Activated T-cell treated with anti-CD3 and anti-CD28 coated beads, Interleukin-2, amount 50 U/mL, for 1 hour (primary cell): ENCODE results near the gene IL10RB.
"Not testable (repeated sequence)": the region's sequence is repeated elsewhere in the genome, so short reads cannot be mapped to it uniquely, and the experiment has no call there.

Experiments used
- DNase-seq: peaks from one replicate; pipeline ENCODE4 v3.0.0-alpha.2; 2020

Gene IL10RB

DNA sequence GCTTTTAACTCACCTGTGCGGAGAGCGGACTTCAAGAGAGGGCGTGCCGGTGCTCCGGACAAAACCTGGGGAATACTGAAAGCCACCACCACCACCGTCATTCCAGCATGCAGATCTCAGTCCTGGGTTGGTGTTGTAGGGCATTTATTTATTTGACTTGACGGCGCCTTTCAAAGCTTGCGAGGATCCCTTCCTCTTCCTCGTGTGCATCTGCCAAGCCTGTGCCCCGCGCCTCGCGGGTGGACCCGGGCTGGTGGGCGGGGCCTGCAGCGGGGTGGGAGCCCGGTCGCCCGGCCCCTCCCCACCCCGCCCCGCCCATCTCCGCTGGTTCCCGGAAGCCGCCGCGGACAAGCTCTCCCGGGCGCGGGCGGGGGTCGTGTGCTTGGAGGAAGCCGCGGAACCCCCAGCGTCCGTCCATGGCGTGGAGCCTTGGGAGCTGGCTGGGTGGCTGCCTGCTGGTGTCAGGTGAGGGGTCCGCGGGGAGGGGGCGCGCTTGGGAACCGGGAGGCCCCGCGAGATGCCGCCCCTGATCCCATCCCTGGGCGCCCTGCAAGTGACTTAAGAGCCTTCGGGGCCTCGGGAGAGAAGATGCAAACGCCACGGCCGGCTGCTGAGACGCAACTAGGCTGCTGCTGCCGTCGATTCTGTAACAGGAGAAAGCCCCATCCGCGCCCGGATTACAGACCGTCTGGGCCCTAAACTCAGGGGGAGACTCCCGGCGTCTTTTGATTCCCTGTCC, at the start of gene IL10RB:
TSS of gene IL10RB (plus strand) at position 318 of the 739 bp plus-strand sequence. CDS start at position 417, 99 bp downstream.
- peak; percentile 81 for DNase-seq

DNA sequence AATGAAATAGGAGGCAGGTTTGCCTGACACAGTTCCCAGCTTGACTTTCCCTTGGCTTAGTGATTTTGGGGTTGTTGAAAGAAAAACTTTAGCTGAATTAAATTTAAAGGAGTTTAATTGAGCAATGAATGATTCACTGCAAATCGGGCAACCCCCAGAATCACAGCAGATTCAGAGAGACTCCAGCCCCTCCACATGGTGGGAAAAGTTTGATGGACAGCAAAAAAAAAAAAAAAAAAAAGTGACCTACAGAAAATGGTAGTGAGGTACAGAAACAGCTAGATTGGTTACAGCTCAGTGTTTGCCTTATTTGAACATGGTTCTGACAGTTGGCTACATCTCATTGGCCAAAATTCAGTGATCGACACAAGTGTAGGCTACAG, 49.0 kb upstream of the IL10RB start:
- DNase-seq = no peak

- DNase-seq = no peak
These were observed 46.9 kb upstream of the IL10RB start for GRCh38 chr21:33219300-33219699.

GRCh38 chr21:33219954-33220353, 46.2 kb upstream of the IL10RB start:
- no peak for DNase-seq

- not testable (repeated sequence) for DNase-seq
These were observed 40.8 kb upstream of the IL10RB start for GRCh38 chr21:33225376-33225775.

GRCh38 chr21:33228455-33228854, 37.7 kb upstream of the IL10RB start:
- DNase-seq = no peak

DNA sequence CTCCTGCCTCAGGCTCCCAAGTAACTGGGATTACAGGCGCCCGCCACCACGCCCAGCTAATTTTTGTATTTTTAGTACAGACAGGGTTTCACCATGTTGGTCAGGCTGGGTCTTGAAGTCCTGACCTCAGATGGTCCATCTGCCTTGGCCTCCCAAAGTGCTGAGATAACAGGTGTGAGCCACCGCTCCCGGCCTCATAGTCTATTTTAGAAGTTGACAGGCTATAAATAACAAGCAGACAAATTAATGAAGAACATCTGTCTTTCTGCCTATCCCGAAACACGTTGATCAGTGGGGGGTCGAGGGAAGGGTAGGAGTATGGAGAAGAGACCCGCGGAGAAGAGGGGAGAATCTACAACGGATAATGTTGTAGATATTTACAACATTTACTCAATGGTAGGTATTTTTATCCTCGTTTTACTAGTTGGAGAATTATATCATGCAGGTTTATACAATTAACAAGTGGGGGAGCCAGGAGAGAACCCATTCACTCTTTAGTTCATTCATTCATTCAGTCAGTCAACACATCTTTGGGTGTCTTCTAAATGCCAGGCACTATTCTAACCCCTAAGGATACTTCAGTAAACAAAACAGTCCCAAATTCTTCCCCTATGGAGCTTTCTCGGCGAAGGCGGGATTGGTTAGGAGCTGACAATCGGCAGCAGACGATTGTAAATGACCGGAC, 36.9 kb upstream of the IL10RB start:
- DNase-seq = no peak

DNA sequence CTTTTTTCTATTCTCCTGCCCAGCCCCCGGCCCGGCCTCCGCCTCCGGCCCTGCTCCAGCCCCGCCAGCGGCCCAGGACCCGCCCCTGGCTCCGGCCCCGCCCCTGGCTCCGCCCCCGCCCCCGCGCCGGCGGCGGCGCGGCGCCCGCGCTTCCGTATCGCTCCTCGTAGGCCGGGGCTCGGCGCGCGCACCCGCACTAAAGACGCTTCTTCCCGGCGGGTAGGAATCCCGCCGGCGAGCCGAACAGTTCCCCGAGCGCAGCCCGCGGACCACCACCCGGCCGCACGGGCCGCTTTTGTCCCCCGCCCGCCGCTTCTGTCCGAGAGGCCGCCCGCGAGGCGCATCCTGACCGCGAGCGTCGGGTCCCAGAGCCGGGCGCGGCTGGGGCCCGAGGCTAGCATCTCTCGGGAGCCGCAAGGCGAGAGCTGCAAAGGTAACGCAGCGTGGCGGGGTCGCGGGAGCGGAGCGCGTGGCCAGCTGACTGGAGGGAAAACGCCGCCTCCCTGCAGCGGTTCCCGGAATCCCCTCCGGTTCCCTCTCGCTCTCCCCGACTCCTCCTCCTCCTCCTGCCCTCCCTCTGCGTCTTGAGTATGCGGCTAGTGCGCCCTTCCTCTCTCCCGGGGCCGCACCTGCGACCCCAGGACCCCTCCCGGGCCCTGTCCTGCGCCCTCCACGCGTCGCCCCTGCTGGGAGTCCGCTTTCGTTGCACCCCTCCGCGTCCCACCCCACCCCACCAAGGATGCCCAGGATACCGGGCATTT, 36.2 kb upstream of the IL10RB start, which contains the start of gene IFNAR2:
TSS of gene IFNAR2 (plus strand) at position 155 of the 761 bp plus-strand sequence. CDS start 11,985 bp downstream, outside the sequence.
- peak; percentile 84 for DNase-seq

DNA sequence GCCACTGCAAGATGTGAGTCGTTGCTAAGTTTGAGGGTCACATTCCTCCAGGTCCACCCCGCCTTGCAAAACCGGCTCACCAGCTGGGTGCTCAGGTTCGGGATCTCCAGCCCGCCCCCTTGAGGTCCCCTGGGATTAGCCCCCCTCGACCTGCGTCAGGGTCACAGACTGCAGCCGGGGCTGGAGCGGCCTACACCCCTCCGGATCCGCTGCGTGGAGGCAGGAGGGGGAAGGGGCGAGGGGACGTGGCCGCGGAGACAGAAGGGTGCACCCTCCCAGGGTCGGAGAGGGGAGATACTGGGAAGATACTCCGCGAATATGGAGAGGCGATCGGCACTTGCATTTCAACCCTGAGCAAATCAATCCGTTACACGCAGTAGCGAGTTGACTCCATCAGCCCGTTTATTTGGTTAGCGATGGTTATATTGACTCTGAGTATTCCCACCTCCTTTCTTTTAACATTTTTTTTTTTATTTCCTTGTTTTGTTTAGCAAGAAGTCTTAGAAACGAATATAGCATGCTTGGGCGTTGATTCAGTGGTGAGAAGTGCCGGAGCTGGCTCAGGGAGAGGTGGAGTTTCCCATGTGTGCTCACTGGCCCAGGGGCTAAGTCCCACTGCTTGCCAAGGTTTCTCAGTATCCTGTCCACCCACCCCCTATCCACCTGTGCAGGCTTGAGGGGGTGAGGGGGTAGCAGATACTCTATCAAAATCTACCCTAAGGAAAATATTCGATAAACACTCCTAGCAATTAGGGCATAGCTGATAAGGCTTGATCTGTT, 35.4 kb upstream of the IL10RB start:
- DNase-seq = peak; percentile 61

GRCh38 chr21:33231526-33231925, 34.6 kb upstream of the IL10RB start:
- peak; percentile 56 for DNase-seq

GRCh38 chr21:33232291-33233034, 33.7 kb upstream of the IL10RB start:
- no peak for DNase-seq

DNA sequence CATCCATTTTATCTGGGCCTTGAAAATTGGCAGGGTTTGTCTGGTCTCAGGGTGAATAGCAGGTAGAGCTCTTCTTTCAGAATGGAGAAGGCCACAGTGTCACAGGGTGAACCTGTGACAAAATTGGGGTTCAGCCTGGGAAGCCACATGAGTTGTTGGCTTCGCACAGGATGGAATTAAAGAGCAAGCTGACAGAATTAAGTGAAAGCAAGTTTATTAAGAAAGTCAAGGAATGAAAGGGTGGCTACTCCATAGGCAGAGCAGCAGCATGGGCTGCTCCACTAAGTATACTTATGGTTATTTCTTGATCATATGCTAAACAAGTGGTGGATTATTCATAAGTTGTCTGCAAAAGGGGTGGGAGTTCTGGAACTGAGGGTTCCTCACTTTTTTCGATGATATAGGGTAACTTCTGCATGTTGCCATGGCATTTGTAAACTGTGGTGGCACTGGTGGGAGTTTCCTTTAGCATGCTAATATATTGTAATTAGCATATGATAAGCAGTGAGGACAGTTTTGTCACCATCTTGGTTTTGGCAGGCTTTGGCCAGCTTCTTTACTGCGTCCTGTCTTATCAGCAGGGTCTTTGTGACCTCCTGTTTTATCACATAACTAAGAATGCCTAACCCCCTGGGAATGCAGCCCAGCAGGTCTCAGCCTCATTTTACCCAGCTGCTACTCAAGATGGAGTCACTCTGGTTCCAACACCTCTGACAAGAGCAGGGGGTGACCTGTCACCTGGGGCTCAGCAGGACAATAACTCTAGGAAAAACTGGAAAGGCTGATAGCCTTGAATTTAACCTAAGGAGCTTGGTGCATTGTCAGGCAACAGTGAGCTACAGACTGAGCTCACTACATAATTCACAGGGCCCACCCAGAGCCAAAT, 31.3 kb upstream of the IL10RB start:
- no peak for DNase-seq

DNA sequence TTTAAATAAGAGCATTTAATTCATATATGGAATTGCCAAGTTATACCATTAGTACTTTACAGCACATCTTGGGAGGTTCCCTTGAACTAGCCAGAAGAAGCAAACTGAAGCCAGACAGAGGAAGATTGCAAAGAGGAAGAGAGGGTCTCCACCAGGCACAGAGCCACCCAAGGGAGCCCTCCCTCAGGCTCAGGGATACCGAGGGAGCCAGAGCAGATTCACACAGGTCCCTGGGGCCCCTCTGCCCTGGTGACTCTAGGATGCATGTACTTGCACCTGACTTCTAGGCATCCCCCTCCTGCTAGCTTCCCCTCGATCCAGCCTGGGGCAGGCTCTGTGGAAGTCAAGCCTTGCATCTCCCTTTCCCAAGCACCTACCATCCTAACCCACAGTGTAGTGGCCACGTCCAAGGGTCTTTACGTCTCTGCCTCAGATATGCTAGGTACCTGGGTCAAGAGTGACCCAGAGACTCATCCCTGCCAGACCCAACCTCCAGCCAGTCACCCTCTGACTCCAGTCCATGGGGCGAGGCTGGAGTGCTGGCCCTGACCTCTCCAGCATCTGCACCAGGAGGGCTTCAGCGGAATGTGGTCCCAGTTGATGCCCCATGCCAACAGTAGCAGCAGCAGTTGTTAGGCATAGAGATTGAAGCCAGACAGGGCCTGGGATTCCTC, 30.0 kb upstream of the IL10RB start:
- no peak for DNase-seq

- DNase-seq = no peak
These were observed 29.4 kb upstream of the IL10RB start for GRCh38 chr21:33236766-33237165.

DNA sequence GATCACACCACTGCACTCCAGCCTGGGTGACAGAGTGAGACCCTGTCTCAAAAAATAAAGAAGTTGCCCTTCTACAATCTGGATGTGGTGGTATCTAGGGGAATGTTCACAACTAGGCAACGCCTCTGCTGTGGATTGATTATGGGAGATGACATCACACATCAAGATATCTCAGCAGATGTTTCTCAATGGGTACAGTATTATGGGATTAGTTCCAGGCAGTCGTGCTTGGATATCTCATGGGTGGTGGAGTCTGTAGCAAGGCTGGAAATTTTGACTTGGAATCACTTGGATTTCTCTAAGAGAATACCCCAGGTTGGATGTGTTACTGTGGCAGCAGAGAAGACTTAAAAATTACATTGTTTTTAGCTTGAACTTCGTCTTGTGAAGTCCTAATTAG, 28.7 kb upstream of the IL10RB start:
- no peak for DNase-seq

DNA sequence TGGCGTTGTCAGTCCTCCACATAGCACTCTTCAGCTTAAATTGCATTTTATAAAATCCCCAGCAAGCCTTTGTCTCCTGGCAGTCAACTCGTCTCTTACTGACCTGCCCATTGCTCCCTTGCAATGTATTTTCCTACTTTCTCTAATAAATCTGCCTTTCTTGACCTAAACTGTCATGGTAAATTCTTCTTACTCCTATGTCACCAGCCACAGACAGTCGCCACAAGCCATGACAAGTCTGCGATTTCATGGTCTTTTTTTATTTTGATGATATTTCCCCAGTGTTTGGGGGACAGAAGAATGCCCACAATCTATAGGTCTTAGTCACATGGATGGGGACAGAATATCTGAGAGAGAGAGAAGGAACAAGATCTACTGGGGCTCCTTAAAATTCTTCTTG, 28.0 kb upstream of the IL10RB start:
- no peak for DNase-seq

- no peak for DNase-seq
These were observed 27.5 kb upstream of the IL10RB start for GRCh38 chr21:33238565-33239255.

- not testable (repeated sequence) for DNase-seq
These were observed 26.5 kb upstream of the IL10RB start for GRCh38 chr21:33239559-33240127.

- no peak for DNase-seq
These were observed 25.8 kb upstream of the IL10RB start for GRCh38 chr21:33240404-33240803.
